Ovary (tissue), 9 donors: ENCODE data around the gene NPAS3. TPM values are rescaled to one million over a fixed set of nuclear protein-coding genes. Genes with fewer than 3 reads are reported as not detected.
A peak's percentile ranks its signal among the peaks of the same experiment; 100 is the strongest.

ENCODE experiments used
- DNase-seq, 5 donors: peaks; one replicate each; pipeline ENCODE4 v3.0.0-alpha.2; 2019 to 2020
- H3K27ac ChIP-seq, 2 donors: fragments of 200-600 bp; one replicate each; pipeline versions ENCODE4 v1.5.1 to v1.8.0; 2019 to 2022
- H3K27me3 ChIP-seq: fragments of 200-600 bp; one replicate; pipeline ENCODE4 v1.8.0; 2022
- H3K36me3 ChIP-seq: fragments of 200-600 bp; sonication (generic); one replicate; pipeline ENCODE4 v1.5.1; 2019
- H3K4me1 ChIP-seq: one replicate; pipeline ENCODE4 v1.8.1; 2013; ENCODE audit warnings: mild to moderate bottlenecking, moderate library complexity; ENCODE audit not compliant: insufficient read depth
- H3K4me3 ChIP-seq: fragments of 200-600 bp; sonication (generic); one replicate; pipeline ENCODE4 v1.5.1; 2017
- H3K9me3 ChIP-seq, 2 donors: fragments of 200-600 bp in 1 of 2; sonication (generic) in 1 of 2; one replicate each; pipeline versions ENCODE4 v1.5.1 to v1.8.1; 2013 to 2019; ENCODE audit warnings: mild to moderate bottlenecking in 1 of 2, moderate library complexity in 1 of 2
- EP300 ChIP-seq: sonication (generic); formaldehyde crosslinking; IDR thresholded peaks from one replicate; pipeline ENCODE4 v1.6.1; 2017; ENCODE audit warnings: antibody characterized with exemption
- POLR2A ChIP-seq: fragments of 450-650 bp; IDR thresholded peaks from one replicate; pipeline ENCODE4 v1.6.1; 2017; ENCODE audit warnings: antibody characterized with exemption, mild to moderate bottlenecking, moderate library complexity
- WGBS, 3 donors: extraction: QIAGEN DNeasy Blood & Tissue Kit in 1 of 3; methylation state at CpG; one replicate each; pipeline versions ENCODE4 v1.1.5 to v1.1.7; 2013 to 2017; 5-methylcytosine and 5-hydroxymethylcytosine counted together
- intact Hi-C, 4 donors: fragments of 100-400 bp; cut with DNase I; formaldehyde crosslinking; loops; one replicate each; pipeline versions ENCODE4 v1.11.0 to v1.15.1; 2022 to 2023
- polyA plus RNA-seq, 2 donors: library from polyadenylated mRNA; stranded (reverse); fragments of 200-250 nt in 1 of 2; fragments of 350-450 nt in 1 of 2; fragmentation: Illumina TruSeq in 1 of 2; extraction: RNeasy Lipid Tissue Mini Kit (QIAGEN cat#74804) in 1 of 2; gene quantifications; one replicate each; pipeline ENCODE4 v1.2.3, GENCODE V29; 2013 to 2014
- total RNA-seq, 7 donors: library from RNA; depleted of rRNA in 2 of 7; stranded (reverse); fragments of >200 nt in 2 of 7; fragmentation: NEBNext Ultra II Directional in 3 of 7; extraction: Animal tissue kit (Norgen Biotek cat#: 25700) in 3 of 7; gene quantifications; one replicate each; pipeline versions ENCODE4 v1.1.0 to v1.2.4, GENCODE V29; 2016 to 2023
- TF ChIP-seq, protein P1 (sequence below), 3 donors: fragments of 450-650 bp in 2 of 3; fragments of 200-600 bp in 1 of 3; IDR thresholded peaks; one replicate each; pipeline versions ENCODE4 v1.5.1 to v1.8.0; 2016 to 2022; ENCODE audit warnings: antibody characterized with exemption in 3 of 3, mild to moderate bottlenecking in 1 of 3
- donor health status: DM: no; HTN: no; CAD: no; lungs with moderate emphysema.
- donor health status: DM: no; HTN: no; CAD: no.
- donor health status: Bipolar disorder and iron deficiency.
- donor health status: DM: yes; HTN: yes; CAD: no.
- donor health status: DM: no; HTN: no; CAD: no.
- donor health status: DM: yes; HTN: yes; CAD: no.

NPAS3 gene
- total and polyA plus RNA-seq, 9 donors, result 1.9 to 15.4 (median 11.4) TPM

DNA sequence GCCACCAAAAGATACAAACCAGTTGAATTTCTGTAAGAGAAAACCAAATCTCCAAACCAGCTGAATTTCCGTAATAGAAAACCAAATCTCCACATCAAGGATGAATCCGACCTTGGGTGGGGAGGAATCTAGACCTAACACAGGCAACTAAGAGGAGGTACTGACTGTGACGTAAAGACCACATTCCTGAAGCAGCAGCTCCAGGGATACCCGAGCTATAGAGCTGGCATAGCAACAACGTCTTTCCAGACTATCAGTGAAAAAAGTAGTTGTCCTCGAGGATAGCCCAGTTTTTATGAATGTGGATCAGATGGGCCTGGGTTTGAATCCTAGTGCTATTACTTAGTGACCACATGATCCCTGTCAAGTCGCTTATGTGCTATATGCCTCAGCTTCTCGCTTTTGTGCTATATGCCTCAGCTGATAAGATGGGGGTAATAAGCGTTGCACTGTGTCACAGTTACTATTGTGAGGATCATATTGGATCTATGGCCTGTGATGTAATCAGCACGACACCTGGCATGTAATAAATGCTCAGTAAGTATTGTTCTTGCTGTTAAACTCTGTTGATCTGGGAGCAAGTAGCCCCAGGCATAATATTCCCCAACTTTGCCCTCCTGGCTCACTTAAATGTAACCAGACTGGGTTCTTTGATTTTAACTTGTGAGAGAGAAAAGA, 898.4 kb downstream of the NPAS3 start:
- Histone ChIP-seq H3K27me3 (no peaks in the 10 kb centered on the region), H3K36me3 (no peaks in the 10 kb centered on the region), H3K9me3 (no peaks in the 10 kb centered on the region), H3K4me3 (no peak overlapping the region), H3K27ac (no peak overlapping the region), H3K4me1 (no peaks in the 10 kb centered on the region)
- DNase-seq, result no peak
- intact Hi-C loops, result loop anchor here in 2 of 4 donors (5.0 kb wide), 2 partner anchors 260 to 265 kb away; no protein-coding TSS in a partner anchor
- WGBS, 3 donors, result 71 to 81% (median 74%) methylated on average over 9 to 10 of the region's 10 CpGs
- TF ChIP-seq, protein P1, sequence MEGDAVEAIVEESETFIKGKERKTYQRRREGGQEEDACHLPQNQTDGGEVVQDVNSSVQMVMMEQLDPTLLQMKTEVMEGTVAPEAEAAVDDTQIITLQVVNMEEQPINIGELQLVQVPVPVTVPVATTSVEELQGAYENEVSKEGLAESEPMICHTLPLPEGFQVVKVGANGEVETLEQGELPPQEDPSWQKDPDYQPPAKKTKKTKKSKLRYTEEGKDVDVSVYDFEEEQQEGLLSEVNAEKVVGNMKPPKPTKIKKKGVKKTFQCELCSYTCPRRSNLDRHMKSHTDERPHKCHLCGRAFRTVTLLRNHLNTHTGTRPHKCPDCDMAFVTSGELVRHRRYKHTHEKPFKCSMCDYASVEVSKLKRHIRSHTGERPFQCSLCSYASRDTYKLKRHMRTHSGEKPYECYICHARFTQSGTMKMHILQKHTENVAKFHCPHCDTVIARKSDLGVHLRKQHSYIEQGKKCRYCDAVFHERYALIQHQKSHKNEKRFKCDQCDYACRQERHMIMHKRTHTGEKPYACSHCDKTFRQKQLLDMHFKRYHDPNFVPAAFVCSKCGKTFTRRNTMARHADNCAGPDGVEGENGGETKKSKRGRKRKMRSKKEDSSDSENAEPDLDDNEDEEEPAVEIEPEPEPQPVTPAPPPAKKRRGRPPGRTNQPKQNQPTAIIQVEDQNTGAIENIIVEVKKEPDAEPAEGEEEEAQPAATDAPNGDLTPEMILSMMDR (IDR thresholded peaks at IDR 0.05), result no peak
- TF ChIP-seq POLR2A, result no peak
- no peak for TF ChIP-seq EP300

DNA sequence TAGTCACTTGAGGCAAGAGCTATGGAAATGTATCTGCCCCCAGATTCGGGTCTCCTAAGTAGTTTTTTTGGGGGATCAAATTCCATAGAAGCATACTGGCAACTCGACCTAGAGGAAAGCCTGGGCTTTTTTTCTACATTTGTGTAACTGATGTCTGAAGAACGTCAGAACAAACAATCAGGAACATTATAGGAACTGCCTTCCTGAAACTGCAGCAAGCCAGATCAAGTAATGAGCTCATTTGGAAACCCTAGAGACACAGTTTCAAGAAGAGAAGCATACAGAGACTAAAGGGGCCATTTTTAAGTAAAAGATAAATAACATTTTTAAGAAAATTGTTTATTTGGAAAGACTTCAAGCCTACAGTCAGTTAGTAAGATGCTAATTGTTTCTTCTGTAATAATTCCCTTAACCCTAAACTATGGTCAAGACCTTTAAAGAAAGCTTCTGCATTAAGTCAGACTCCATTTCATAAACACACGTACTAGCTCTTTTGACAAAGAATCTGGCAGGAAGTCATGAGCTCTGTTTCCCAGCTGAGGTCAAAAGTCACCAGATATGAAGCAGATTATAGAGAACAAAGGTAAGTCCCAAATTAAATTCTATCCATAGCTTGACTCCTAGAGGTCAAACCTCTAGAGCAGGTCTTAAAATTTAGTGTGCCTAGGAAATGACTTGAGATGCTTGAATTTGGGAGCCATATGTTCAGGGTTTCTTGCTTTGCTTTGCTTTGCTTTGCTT, 899.4 kb downstream of the NPAS3 start:
- Histone ChIP-seq H3K9me3 (no peaks in the 10 kb centered on the region), H3K4me1 (no peaks in the 10 kb centered on the region), H3K4me3 (no peak overlapping the region), H3K27ac (no peak overlapping the region), H3K27me3 (no peaks in the 10 kb centered on the region), H3K36me3 (no peaks in the 10 kb centered on the region)
- TF ChIP-seq POLR2A (no peak), EP300 (no peak)
- TF ChIP-seq, protein P1 (IDR thresholded peaks at IDR 0.05), result no peak
- intact Hi-C loops, result loop anchor here in 2 of 4 donors (5.0 kb wide), 2 partner anchors 259 to 264 kb away; no protein-coding TSS in a partner anchor
- no peak for DNase-seq
- WGBS, 3 donors, result 48 to 59% (median 58%) methylated on average over 4 of the region's 4 CpGs

DNA sequence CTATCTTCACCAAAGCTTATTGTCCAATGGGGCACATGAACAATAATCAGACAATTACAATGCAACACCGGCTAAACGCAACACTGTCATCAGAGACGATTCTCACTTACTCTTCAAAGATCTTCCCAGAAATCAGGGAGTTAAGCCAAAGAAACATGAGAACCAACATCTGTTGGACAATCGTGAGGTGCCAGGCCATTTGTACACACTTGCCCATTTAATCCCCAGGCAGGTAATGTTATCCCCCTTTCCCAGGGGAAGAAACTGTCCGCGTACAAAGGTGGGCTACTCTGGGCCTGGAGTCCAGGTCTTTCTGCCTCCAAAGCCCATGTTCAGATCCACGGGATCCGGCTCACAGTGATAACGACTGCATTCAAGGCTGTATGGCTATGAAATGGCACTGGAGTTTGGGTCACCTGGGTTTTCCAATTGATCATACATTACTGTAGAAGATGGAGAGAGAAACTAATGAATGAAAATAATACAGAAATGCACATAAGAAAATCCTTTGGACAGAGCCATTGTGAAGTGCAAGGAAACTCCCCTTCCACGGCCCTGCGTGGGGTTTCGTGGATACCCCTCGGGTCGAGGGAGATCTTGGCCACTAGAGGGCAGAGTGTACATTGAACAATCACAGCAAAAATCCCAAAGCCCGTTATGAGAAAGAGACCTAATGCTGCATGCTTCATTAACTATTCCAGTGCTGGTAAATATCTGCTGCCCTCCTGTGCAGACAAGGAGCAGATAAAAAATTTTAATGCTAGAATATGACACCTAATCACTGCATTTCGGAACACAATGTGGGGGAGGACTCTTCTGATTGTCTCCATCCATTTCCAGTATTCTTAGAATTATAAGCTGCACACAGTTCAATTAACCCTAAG, 900.8 kb downstream of the NPAS3 start:
- intact Hi-C loops, result loop anchor here (2.0 to 10.0 kb wide), 5 partner anchors 255 to 395 kb away; no protein-coding TSS in a partner anchor
- no peak overlapping the region for H3K4me3 ChIP-seq
- DNase-seq, result peak; percentile 40 to 51 (median 47)
- H3K36me3 ChIP-seq, result no peaks in the 10 kb centered on the region
- H3K27ac ChIP-seq, result no peak overlapping the region
- no peaks in the 10 kb centered on the region for H3K9me3 ChIP-seq
- 35 to 39% (median 37%) methylated on average over 16 of the region's 16 CpGs for WGBS, 3 donors
- TF ChIP-seq, protein P1 (IDR thresholded peaks at IDR 0.05), result peak; percentile 25 to 45 (median 36)
- no peak for TF ChIP-seq EP300
- TF ChIP-seq POLR2A, result no peak
- H3K27me3 ChIP-seq, result no peaks in the 10 kb centered on the region
- H3K4me1 ChIP-seq, result no peaks in the 10 kb centered on the region

DNA sequence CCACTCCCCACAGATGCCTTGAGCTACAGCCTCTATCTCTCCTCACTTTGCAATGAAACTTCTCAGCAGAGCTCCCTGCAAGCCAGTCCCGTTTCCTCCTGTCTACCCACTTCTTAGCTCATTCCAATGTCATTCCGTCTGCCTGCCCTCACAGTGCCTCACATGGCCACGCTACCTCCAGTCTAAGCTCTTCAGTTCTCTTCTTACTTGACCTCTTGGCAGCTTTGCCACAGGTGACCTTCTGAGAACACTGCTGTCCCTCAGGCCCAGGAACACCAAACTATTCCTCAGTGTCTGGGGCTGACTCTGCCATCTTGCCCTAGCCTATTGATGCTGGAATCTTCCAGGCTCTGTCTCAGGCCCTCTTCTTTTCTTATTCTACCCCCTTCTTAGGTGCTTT, 902.1 kb downstream of the NPAS3 start:
- Histone ChIP-seq H3K4me1 (no peaks in the 10 kb centered on the region), H3K27me3 (no peaks in the 10 kb centered on the region), H3K9me3 (no peaks in the 10 kb centered on the region), H3K36me3 (no peaks in the 10 kb centered on the region), H3K4me3 (no peak overlapping the region), H3K27ac (no peak overlapping the region)
- TF ChIP-seq POLR2A, result no peak
- TF ChIP-seq, protein P1 (IDR thresholded peaks at IDR 0.05), result no peak
- TF ChIP-seq EP300, result no peak
- DNase-seq, result no peak
- 73 to 86% (median 83%) methylated on average over 3 of the region's 3 CpGs for WGBS, 3 donors
- intact Hi-C loops, result loop anchor here in 3 of 4 donors (2.0 to 10.0 kb wide), 3 partner anchors 254 to 394 kb away; no protein-coding TSS in a partner anchor
